Limb (tissue), 2 donors: ENCODE data around the gene VSTM2B.
"Not testable (repeated sequence)": the region's sequence is repeated elsewhere in the genome, so short reads cannot be mapped to it uniquely, and the experiment has no call there.

Source experiments
- DNase-seq, 2 donors: peaks; one replicate each; pipeline ENCODE4 v3.0.0-alpha.2; 2016; ENCODE audit errors: extremely low spot score in 2 of 2

VSTM2B gene

DNA sequence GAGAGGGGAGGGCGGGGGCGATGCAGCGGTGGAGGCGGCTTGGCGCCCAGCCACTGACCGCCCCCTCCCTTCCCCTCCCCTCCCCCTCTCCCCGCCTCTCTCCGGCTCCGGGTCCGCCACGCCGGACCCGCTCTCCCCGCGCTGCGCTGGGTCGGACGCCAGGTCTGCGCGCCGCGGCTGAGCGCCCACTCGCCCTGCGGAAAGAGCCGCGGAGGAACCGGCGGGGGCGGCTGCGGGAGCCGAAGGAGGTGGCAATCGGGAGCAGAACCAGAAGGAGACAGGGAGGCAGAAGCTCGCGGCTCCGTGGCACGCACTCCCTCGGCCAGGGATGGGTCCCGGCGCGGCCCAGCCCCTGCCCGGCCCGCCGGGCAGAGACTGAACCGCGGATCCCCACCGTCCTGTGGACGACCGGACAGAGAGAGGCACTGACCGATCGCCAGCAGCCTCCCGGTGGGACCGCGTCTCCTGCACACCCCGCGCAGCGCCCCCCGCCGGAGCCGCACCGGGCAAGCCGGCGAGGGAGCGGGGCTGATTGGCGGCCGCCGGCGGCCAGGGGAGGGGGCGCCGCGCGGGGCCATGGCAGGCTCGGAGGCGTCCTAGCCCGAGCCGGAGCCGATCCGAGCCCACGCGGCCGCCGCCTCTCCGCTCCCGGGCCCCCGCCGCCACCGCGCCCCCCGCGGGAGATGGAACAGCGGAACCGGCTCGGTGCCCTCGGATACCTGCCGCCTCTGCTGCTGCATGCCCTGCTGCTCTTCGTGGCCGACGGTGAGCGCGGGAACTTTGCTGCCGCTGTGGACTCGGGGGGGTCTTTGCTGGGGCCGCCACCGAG lies at the start of gene VSTM2B:
TSS of gene VSTM2B (plus strand) at position 94 of the 829 bp plus-strand sequence. CDS start at position 684, 590 bp downstream.
- peak in 1 of 2 donors; percentile 53 for DNase-seq

DNA sequence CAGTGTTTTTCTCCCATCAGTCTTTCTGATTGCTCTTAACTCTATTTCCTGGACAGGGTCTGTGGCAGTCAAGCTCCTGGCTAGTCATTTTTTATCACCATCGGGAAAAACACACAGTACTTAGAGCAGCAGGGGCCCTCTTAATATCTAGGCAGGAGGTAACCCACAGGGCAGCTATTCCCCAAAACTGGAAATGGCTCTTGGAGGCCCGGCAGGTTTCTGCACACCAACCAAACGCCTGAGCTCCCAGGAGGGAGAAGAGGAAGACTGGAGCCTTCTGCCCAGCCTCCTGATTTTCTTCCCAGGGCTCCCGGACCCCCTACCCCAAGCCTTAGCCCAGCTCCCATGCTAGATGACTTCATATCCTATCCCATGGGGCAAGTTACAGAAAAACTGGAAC lies 49.3 kb upstream of the VSTM2B start:
- no peak for DNase-seq

DNA sequence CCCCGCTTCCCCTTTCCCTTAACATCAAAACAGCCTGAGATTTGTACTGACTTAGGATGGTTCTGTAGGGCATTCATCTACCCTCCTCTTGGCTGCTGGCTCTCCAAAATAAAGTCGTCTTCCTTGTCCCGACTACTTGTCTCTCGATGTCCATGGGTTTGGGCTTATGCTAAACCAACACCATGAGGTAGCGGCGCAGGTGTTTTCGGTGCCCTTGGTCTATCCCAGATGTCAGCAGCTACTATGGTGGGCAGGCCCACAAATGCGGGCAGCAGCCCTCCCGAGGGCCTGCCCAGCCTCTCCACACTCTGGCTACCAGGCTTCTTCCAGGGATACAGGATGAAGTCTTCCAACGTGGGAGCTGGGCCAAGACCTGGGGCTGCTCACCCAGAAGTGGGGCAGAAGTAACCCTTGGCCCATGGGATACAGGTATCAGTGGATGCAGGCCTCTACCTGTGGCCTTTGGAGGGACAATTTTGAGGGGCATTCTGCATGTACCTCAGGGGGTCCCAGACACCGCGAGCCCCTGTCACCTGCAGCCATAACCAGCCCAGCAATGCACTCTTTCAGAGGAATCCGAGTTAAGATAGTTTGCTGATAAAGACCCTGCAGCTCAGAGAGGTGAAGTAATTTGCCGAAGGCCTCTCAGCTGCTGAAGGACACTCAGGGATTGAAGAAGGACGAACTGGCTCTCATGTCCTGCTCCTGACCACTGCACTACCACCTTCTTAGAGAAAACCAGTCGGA lies 47.8 kb upstream of the VSTM2B start:
- no peak for DNase-seq

DNA sequence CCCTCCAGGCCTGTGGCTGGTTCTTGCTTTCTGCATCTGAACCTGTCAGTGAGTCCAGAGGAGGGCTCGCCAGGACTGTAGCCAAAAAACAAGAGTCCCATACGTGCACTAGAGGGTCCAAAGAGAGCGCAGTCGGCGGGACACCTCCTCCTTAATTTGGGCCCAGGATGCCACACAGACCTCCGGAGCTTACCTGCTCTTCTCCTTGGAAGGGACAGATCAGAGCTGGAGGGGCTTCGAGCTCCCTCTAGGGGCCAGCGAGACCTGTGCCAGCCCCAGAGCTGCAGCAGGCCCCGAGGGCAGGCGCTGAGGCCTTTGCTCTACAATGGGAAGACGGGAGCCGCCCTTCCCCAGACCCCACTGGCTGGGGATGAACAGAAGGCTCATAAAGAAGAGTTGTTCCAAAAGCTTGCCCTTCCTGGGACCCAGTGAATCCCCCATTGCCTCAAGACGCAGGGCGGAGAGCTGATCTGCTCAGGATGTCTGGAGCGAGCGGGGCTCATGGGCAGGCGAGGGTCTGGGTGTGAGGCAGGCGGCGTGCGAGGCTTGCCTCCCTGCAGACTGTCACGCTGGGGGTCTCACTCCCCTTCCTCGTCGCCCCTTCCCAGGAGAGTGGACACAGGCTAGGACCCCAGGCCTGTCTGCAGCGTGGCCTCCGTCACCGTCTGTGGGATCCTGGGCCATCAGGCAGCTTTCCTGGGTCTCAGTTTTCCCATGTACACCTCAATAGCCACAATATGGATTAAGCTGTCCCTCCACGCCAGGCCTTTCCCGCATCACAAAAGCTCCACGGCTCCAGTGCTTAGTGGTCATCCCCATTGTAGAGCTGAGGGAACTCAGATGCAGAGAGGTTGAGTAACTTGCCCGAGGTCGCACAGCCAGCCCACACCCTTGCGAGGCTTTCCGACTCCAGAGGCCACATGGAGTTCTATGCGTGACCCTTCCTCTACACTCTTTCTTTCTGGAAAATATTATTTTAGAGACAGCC lies 46.9 kb upstream of the VSTM2B start:
- peak; percentile 6 to 62 for DNase-seq

DNA sequence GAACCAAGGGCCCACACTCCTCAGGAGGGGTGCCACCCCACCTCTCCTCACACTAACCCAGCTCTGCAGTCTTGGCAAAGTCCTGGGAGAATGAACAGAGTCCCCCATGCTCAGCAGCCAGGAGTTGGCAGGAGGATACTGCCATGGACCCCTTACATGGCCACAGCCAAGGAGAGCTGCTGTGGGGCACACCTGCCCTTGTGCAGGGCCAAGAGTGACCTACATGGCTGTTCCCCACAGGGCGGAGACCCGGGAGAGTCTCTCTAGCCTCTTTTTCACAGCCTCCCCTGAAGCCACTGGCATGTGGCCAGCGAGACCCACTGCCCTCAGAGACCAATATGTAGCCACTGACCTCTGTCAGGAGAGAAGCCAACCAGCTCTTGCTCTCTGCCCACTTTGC lies 45.9 kb upstream of the VSTM2B start:
- no peak for DNase-seq

DNA sequence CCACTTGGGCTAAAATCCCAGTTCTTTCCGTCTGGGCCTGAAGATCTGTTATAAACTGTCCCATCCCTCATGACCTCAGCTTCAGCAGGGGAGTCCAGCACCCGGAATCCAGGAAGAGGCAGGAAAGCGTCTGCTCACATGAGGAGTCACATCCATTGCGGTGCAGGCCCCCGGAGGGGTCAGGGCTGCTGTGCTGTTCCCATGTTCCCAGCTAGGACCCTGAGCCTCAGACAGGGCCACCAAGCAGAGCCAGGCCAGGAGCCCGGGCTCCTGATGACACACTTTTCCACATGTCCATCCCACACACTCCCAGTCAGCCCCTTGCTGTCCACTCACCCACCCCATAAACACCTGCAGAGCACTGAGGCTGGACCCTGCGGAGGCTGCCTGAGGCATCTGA lies 45.3 kb upstream of the VSTM2B start:
- DNase-seq: no peak

DNA sequence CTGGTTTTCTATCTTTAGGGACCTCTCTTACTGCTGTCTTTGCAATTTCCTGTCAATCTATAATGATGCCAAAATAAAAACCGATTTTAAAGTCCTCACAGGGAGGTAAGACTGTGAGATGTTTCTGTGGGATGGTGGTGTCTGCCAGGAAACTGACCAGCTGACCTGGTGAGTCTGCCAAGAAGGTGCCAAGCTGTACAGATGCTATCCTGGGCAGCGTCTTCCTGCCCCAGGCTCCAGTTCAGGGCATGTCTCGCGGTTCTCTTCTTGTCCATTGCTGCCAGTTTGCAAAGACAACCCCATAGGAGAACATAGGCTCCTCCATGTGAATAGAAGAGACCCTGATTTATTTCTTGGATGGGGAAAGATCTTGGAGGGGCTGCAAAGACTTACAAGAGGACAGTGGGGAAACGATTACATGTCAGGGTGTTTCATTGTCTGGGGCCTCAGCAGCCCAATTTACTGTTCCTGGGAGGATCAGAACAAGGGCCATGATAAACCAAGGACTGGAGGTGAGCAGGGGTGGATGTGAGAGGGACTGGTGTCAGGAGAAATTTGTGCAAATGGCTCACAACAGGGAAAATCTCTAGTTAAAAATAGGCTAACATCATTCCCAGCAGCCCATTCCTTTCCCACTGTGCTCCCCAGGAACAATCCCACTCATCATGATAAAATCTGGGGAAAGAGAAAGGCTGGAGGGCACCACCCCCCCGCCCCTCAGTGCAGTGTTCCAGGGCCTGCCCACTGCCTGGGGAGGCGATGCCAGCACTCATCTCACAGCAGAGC lies 42.7 kb upstream of the VSTM2B start:
- peak in 1 of 2 donors; percentile 11 for DNase-seq

DNA sequence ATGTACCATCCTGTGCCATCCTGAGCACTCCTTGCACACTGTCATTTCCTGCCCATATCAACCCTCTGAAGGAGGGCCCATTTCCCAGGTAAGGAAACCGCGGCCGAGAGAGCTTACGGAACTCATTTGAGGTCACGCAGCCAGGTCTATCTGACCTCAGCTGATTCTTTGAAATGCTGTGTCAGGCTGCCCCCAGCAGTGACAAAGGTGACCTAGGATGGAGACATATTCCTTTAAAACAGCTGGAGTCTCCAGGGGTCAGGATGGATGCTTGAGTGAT lies 42.2 kb upstream of the VSTM2B start:
- DNase-seq: no peak

DNA sequence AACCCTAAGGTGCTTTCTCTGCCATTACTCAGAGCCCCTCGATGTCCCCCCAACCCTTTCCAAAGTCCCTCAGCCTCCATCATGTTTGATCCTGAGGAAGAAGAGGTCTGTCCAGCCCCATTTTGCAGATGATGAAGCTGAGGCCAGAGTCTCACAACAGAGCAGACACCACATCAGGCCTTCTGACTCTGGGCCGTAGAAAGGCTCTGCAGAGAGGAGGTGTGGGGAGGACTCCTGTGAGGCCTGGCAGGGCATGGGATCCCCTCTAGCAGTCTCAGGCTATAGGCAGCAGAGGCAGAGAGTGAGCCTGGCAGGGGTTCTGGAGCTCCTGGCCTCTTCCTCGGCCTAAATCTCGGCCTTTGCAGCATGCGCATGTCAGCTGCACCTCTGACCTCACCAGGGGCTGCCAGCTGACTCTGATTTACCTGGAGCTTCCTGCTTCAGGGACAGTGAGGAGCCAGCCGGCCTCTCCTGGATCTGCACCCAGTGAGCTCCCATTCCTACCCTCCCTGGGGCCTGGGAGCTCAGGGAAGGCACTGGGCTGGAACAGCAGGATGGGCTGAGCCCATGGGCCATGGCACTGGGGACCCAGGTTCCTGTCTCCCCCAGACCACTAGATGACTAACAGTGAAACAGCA lies 41.7 kb upstream of the VSTM2B start:
- DNase-seq: peak in 1 of 2 donors; percentile 17

DNA sequence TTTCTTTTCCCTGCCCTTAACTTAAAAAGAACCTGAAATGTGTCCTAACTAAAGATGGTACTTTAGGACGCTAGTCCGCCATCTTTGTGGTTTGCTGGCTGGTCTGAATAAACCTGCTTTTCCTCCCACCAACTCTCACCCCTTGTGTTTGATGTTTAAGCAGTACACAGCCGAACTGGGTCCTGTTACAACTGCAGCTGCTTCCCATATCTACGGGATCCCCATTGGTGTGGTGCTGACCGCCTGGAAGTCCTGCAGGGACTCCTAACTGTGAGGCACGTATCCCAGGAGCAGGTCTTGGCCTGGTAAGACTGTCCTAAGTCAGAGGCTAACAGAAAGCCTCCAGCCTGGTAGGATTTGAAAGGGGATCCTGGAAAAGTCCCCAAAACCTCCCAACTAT lies 40.9 kb upstream of the VSTM2B start:
- DNase-seq: no peak

DNA sequence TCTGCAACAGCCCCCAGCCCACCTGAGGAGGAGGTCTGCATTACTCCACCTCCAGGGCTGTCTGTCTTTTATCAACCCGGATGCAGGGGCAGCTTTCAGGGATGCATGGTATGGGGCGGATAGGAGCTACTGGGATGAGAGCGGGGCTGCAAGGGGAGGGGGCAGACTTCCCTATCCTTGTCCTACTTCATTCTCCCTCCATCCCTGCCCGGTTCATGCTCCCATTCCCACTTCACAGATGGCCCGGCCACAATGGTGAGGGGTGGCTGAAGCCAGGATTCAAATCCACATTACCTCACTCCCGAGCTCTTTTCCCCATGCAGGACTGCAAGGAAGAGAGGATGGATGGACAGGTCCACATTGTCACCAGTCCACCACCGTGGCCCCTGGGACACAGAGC lies 40.5 kb upstream of the VSTM2B start:
- DNase-seq: no peak

DNA sequence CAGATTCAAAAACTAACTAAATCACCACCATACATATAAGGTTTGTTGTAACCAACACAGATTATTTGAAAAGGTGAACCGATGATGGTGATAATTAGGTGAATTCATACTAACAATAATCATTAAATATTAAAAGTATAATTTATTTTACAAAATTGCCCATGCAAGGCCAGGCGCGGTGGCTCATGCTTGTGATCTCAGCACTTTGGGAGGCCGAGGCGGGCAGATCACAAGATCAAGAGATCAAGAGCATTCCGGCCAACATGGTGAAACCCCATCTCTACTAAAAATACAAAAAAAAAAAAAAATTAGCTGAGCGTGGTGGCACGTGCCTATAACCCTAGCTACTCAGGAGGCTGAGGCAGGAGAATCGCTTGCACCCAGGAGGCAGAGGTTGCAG lies 38.8 kb upstream of the VSTM2B start:
- not testable (repeated sequence) for DNase-seq

DNA sequence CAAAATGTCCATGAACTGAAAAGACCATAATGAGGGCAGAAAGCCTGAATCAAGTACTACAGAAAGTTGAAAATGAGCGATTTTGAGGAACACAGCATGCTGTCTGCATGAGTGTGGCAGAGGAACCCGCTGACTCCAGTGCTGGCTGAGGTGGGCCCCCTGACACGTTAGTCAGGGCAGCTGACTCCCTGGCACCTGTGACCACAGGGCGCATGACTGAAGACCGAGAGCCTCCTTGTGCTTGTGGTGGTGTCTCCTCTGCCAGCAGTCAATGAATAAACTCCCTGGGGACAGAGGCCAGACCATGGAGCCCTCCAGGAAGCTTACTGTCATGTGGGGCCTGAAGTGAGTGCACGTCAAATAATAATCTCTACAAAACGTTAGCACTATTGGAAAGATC lies 38.4 kb upstream of the VSTM2B start:
- DNase-seq: no peak

DNA sequence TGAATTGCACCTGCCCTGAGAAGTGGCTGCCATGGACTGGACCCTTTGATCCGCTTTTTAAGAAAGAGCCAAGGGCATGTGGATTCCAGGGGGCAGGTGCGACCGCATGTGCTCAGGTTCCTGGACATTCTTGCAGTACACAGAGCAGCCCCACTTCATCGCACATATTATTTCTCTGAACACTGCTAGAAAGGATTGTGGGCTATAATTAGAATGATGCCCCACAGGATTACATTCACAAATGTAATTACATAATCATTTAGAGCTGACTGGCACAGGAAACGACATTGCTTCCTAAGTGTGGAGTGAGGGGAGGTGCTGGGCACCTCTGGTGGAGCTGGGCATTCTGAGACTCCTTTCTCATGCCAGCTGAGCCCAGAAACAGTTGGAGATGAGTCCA lies 37.5 kb upstream of the VSTM2B start:
- DNase-seq: no peak

DNA sequence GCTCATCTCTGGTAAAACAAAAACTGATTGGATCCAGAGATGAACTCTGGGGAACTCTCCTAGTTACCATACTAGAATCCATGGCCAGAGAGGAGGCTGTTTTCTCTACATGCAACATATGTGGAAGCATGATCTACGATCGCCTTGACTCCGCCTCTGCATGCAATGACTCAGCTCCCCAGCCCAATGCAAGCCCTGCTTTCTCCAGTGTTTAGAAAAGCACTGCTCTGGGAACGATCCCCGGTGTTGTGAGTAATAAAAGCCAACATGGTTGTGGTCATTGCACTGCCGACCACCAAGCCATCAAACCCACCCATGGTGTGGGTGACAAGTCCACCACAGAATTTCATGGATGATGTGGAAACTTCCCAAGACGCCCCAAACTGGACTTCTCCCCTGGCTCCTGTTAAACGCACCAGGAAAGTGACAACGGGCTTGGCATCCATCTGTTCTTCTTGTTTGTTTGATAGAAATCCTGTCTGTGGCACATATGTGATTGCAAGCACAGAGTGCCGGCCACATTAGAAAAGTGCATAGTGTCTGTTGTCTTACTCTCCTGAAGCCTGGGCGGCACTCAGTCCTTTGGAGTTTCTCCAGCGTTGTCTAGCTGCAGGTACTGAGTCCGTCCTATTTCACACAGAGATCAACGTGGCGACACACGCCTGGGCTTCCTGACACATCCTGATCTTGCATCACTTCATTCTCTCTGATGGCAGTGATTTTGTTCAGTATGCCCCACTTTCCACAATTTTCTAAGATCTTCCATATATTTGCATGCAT lies 36.4 kb upstream of the VSTM2B start:
- no peak for DNase-seq

DNA sequence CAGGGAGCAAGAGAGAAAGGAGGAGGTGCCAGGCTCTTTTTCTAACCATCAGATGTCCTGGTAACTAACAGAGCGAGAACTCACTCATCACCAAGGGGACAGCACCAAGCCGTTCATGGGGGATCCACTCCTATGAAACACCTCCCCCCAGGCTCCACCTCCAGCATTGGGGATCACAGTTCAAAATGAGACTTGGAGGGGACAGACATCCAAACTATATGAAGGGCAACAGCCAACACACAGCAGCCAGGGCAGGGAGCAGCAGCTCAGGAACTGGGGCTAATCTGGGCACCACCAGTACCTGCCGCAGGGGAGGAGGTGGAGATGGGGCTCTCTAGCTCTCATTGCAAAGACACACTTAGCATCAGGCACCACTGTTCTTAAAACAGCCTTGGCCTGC lies 34.3 kb upstream of the VSTM2B start:
- DNase-seq: peak in 1 of 2 donors; percentile 9

DNA sequence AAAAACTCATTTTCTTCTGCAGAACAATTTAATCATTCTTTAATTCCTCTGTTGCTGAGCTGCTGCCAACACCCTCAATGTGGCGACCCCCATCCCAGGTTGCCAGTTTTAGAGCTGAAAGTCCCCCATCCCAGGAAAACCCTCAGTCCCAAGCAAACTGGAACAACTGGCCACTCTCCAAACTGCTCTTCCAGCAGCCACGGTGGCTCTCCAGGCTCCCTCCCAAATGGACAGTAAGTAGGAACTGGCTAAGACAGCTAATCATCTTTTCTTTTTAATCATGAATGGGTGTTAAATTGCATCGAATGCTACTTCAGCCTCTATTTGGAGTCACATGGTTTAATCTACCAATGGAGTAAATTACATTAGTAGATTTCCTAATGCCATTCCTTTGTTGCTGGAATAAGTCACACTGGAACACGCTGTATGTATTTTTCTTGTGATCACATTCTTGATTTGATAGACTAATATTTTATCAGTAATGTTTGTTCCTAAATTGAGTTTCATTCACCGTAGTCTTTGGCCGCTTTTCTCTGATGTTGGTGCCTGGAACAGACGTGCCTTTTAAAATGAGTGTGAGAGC lies 33.7 kb upstream of the VSTM2B start:
- no peak for DNase-seq

DNA sequence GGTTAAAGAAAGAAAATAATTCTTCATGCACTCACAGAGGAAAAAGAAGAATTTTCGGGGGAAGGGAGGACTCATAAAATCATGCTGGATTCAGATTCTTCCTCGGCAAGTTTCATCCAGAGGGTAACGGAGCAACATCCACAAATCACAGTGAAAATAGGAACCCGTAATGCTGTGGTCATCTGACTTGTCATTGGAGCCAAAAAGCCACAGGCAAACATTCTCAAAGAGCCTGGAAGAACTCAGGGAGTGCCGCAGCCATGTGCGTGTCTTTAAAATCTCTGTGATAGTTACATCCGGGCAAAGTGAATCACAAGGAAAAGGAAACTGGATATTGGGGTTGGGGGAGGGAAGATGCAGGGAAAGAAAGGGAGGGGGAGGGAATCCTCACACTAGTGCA lies 33.0 kb upstream of the VSTM2B start:
- peak; percentile 36 to 50 for DNase-seq

DNA sequence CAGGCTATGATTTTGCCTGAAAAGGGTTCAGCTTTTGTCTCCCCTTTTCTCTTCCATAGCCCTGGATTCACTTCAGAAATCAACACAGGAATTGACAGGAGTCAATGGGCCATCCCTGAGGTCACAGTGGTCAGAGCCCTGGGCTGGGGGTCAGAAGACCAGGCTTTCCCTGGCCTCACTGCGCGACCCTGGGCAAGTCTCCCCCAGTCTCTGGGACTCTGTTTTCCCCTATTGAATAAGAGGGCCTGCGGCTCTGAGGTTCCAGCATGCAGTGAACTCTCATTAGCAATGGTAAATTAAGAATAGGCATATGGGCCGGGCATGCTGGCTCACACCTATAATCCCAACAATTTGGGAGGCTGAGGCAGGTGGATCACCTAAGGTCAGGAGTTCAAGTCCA lies 30.7 kb upstream of the VSTM2B start:
- peak in 1 of 2 donors; percentile 12 for DNase-seq
